CD4-positive, CD25-positive, alpha-beta regulatory T cell (primary cell): ENCODE data around the gene XYLT1. TPM values are rescaled to one million over a fixed set of nuclear protein-coding genes. Genes with fewer than 3 reads are reported as not detected.
A peak's percentile ranks its signal among the peaks of the same experiment; 100 is the strongest.

Experiments used
- ATAC-seq, 2 donors: fragments of 150-1000 bp; cut with Tn5 transposase; one replicate each; pipeline ENCODE4 v1.10.0; 2021; ENCODE audit warnings: low read depth in 2 of 2, moderate number of reproducible peaks in 2 of 2, moderate library complexity in 1 of 2
- DNase-seq, 3 donors: peaks; one replicate each; pipeline versions ENCODE4 v3.0.0 to v3.0.0-alpha.2; 2012 to 2022; ENCODE audit warnings: mixed read lengths in 1 of 3
- H3K27ac ChIP-seq: one replicate; pipeline ENCODE4 v1.7.0; 2013; ENCODE audit warnings: mild to moderate bottlenecking, low read length; ENCODE audit not compliant: insufficient read depth, poor library complexity, severe bottlenecking
- H3K27me3 ChIP-seq: one replicate; pipeline ENCODE4 v1.7.0; 2013; ENCODE audit warnings: low read length; ENCODE audit not compliant: control insufficient read depth, insufficient read depth
- H3K36me3 ChIP-seq: one replicate; pipeline ENCODE4 v1.7.0; 2013; ENCODE audit warnings: mild to moderate bottlenecking, low read length, moderate library complexity; ENCODE audit not compliant: control insufficient read depth, insufficient read depth
- H3K4me1 ChIP-seq: 2 replicates; pipeline ENCODE4 v1.7.0; 2013; ENCODE audit warnings: mild to moderate bottlenecking, low read length; ENCODE audit not compliant: insufficient read depth, control insufficient read depth, poor library complexity, severe bottlenecking
- H3K4me3 ChIP-seq: one replicate; pipeline ENCODE4 v1.7.0; 2013; ENCODE audit warnings: low read depth, mild to moderate bottlenecking, low read length, moderate library complexity
- H3K9me3 ChIP-seq, 2 experiments: 1 replicate in 1 of 2; 2 replicates in 1 of 2; pipeline ENCODE4 v1.7.0; 2013; ENCODE audit warnings: low read length in 2 of 2, mild to moderate bottlenecking in 1 of 2, moderate library complexity in 1 of 2; ENCODE audit not compliant: control insufficient read depth in 2 of 2
- H3K27ac Mint-ChIP-seq, 3 donors: one replicate each; pipeline ENCODE4 v1.8.0; 2020 to 2022; ENCODE audit warnings: mild to moderate bottlenecking in 3 of 3, mixed read lengths in 3 of 3, moderate library complexity in 2 of 3
- H3K27me3 Mint-ChIP-seq: one replicate; pipeline ENCODE4 v1.8.0; 2022; ENCODE audit warnings: mild to moderate bottlenecking, mixed read lengths
- H3K36me3 Mint-ChIP-seq: one replicate; pipeline ENCODE4 v1.8.0; 2020; ENCODE audit warnings: mixed read lengths
- H3K4me1 Mint-ChIP-seq, 4 donors: one replicate each; pipeline ENCODE4 v1.8.0; 2020 to 2022; ENCODE audit warnings: mixed read lengths in 4 of 4, mild to moderate bottlenecking in 1 of 4
- H3K4me3 Mint-ChIP-seq, 4 donors: one replicate each; pipeline ENCODE4 v1.8.0; 2020 to 2022; ENCODE audit warnings: mild to moderate bottlenecking in 4 of 4, mixed read lengths in 4 of 4, moderate library complexity in 3 of 4
- H3K9me3 Mint-ChIP-seq, 7 donors: one replicate each; pipeline ENCODE4 v1.8.0; 2020 to 2022; ENCODE audit warnings: mixed read lengths in 7 of 7, mild to moderate bottlenecking in 3 of 7, moderate library complexity in 2 of 7
- polyA plus RNA-seq, 4 donors: library from polyadenylated mRNA; unstranded; fragments of 300-500 nt; fragmentation: Illumina TruSeq; gene quantifications; one replicate each; pipeline ENCODE4 v1.2.3, GENCODE V29; 2021
- total RNA-seq: library from RNA; stranded (reverse); gene quantifications from one replicate; pipeline ENCODE4 v1.2.3, GENCODE V29; 2022

XYLT1 gene
- total and polyA plus RNA-seq, 5 donors from 2014 or later = 0.68 to 26.3 (median 3.1) TPM

- no peaks in the 10 kb centered on the region for H3K27me3 Mint-ChIP-seq
- Histone ChIP-seq H3K9me3 (no peaks in the 10 kb centered on the region), H3K36me3 (no peaks in the 10 kb centered on the region), H3K4me3 (peak overlapping the region; percentile 48), H3K27ac (no peak overlapping the region), H3K27me3 (no peaks in the 10 kb centered on the region), H3K4me1 (peaks cover 19% of the 10 kb centered on the region)
- no peaks in the 10 kb centered on the region for H3K9me3 Mint-ChIP-seq
- peak overlapping the region in 2 of 4 donors; percentile 56 to 60 for H3K4me3 Mint-ChIP-seq
- H3K36me3 Mint-ChIP-seq = no peaks in the 10 kb centered on the region
- peaks cover 20 to 53% (median 42%) of the 10 kb centered on the region in 4 donors for H3K4me1 Mint-ChIP-seq
- ATAC-seq = peak in 1 of 2 donors; percentile 59
- H3K27ac Mint-ChIP-seq = peak overlapping the region in 2 of 3 donors; percentile 67 to 87
- DNase-seq = peak in 2 of 3 donors; percentile 12 to 57
Measured at GRCh38 chr16:17302214-17302613, 168.5 kb downstream of the XYLT1 start.

GRCh38 chr16:17301593-17302135, 169.1 kb downstream of the XYLT1 start:
- ATAC-seq = peak; percentile 44 to 57
- H3K4me1 Mint-ChIP-seq = peaks cover 20 to 48% (median 42%) of the 10 kb centered on the region in 4 donors

GRCh38 chr16:17301184-17301583, 169.6 kb downstream of the XYLT1 start:
- Mint-ChIP-seq H3K4me1 (peaks cover 20 to 52% (median 41%) of the 10 kb centered on the region in 4 donors), H3K27me3 (no peaks in the 10 kb centered on the region), H3K27ac (peak overlapping the region in 1 of 3 donors; percentile 17), H3K36me3 (no peaks in the 10 kb centered on the region), H3K4me3 (no peak overlapping the region), H3K9me3 (no peaks in the 10 kb centered on the region)
- DNase-seq = no peak
- H3K27ac ChIP-seq = no peak overlapping the region
- H3K36me3 ChIP-seq = no peaks in the 10 kb centered on the region
- H3K9me3 ChIP-seq = no peaks in the 10 kb centered on the region
- no peak for ATAC-seq
- H3K4me3 ChIP-seq = no peak overlapping the region
- peaks cover 18% of the 10 kb centered on the region for H3K4me1 ChIP-seq
- H3K27me3 ChIP-seq = no peaks in the 10 kb centered on the region

More at GRCh38 chr16:17301593-17302135, 169.1 kb downstream of the XYLT1 start:
- no peaks in the 10 kb centered on the region for H3K27me3 Mint-ChIP-seq
- no peak overlapping the region for H3K4me3 ChIP-seq
- H3K27me3 ChIP-seq = no peaks in the 10 kb centered on the region
- peaks cover 19% of the 10 kb centered on the region for H3K4me1 ChIP-seq
- H3K36me3 Mint-ChIP-seq = no peaks in the 10 kb centered on the region
- no peaks in the 10 kb centered on the region for H3K9me3 ChIP-seq
- H3K36me3 ChIP-seq = no peaks in the 10 kb centered on the region
- no peak overlapping the region for H3K27ac ChIP-seq
- DNase-seq = no peak
- peak overlapping the region in 2 of 4 donors; percentile 8 to 24 for H3K4me3 Mint-ChIP-seq
- H3K27ac Mint-ChIP-seq = peak overlapping the region in 1 of 3 donors; percentile 42
- no peaks in the 10 kb centered on the region for H3K9me3 Mint-ChIP-seq

GRCh38 chr16:17299790-17300189, 171.0 kb downstream of the XYLT1 start:
- no peaks in the 10 kb centered on the region for H3K36me3 Mint-ChIP-seq
- H3K27ac Mint-ChIP-seq = peak overlapping the region in 1 of 3 donors; percentile 66
- H3K4me3 Mint-ChIP-seq = no peak overlapping the region
- ATAC-seq (no peak), DNase-seq (no peak)
- peaks cover 11 to 44% (median 33%) of the 10 kb centered on the region in 4 donors for H3K4me1 Mint-ChIP-seq
- Histone ChIP-seq H3K36me3 (no peaks in the 10 kb centered on the region), H3K27me3 (no peaks in the 10 kb centered on the region), H3K27ac (no peak overlapping the region), H3K4me3 (no peak overlapping the region), H3K4me1 (peaks cover 12% of the 10 kb centered on the region), H3K9me3 (no peaks in the 10 kb centered on the region)
- no peaks in the 10 kb centered on the region for H3K27me3 Mint-ChIP-seq
- H3K9me3 Mint-ChIP-seq = no peaks in the 10 kb centered on the region

- Histone ChIP-seq H3K27me3 (no peaks in the 10 kb centered on the region), H3K4me1 (peaks cover 12% of the 10 kb centered on the region), H3K4me3 (no peak overlapping the region), H3K36me3 (no peaks in the 10 kb centered on the region), H3K27ac (no peak overlapping the region), H3K9me3 (no peaks in the 10 kb centered on the region)
- no peak for DNase-seq
- Mint-ChIP-seq H3K36me3 (no peaks in the 10 kb centered on the region), H3K9me3 (no peaks in the 10 kb centered on the region), H3K4me1 (peaks cover 5 to 39% (median 26%) of the 10 kb centered on the region in 4 donors), H3K4me3 (no peak overlapping the region), H3K27ac (no peak overlapping the region), H3K27me3 (no peaks in the 10 kb centered on the region)
- no peak for ATAC-seq
Measured at GRCh38 chr16:17298238-17298637, 172.5 kb downstream of the XYLT1 start.

GRCh38 chr16:17296431-17296830, 174.3 kb downstream of the XYLT1 start:
- ATAC-seq (no peak), DNase-seq (no peak)
- no peak overlapping the region for H3K4me3 Mint-ChIP-seq
- H3K9me3 Mint-ChIP-seq = no peaks in the 10 kb centered on the region
- Histone ChIP-seq H3K36me3 (no peaks in the 10 kb centered on the region), H3K4me3 (no peak overlapping the region), H3K27ac (no peak overlapping the region), H3K4me1 (no peaks in the 10 kb centered on the region), H3K9me3 (no peaks in the 10 kb centered on the region), H3K27me3 (no peaks in the 10 kb centered on the region)
- H3K36me3 Mint-ChIP-seq = peaks cover 4% of the 10 kb centered on the region
- peak overlapping the region in 2 of 3 donors; percentile 36 to 75 for H3K27ac Mint-ChIP-seq
- no peaks in the 10 kb centered on the region for H3K27me3 Mint-ChIP-seq
- peaks cover 0 to 24% (median 9%) of the 10 kb centered on the region in 4 donors for H3K4me1 Mint-ChIP-seq

GRCh38 chr16:17295948-17296347, 174.8 kb downstream of the XYLT1 start:
- DNase-seq = no peak
- Mint-ChIP-seq H3K9me3 (no peaks in the 10 kb centered on the region), H3K27ac (peak overlapping the region in 1 of 3 donors; percentile 75), H3K27me3 (no peaks in the 10 kb centered on the region), H3K36me3 (peaks cover 4% of the 10 kb centered on the region), H3K4me1 (peaks cover 0 to 23% (median 8%) of the 10 kb centered on the region in 4 donors), H3K4me3 (no peak overlapping the region)
- H3K9me3 ChIP-seq = no peaks in the 10 kb centered on the region
- no peak for ATAC-seq
- no peaks in the 10 kb centered on the region for H3K4me1 ChIP-seq
- no peaks in the 10 kb centered on the region for H3K27me3 ChIP-seq
- no peak overlapping the region for H3K27ac ChIP-seq
- H3K36me3 ChIP-seq = no peaks in the 10 kb centered on the region
- H3K4me3 ChIP-seq = no peak overlapping the region

GRCh38 chr16:17294856-17295255, 175.9 kb downstream of the XYLT1 start:
- Histone ChIP-seq H3K36me3 (no peaks in the 10 kb centered on the region), H3K4me3 (no peak overlapping the region), H3K27ac (no peak overlapping the region), H3K4me1 (no peaks in the 10 kb centered on the region), H3K27me3 (no peaks in the 10 kb centered on the region), H3K9me3 (no peaks in the 10 kb centered on the region)
- Mint-ChIP-seq H3K27ac (peak overlapping the region in 2 of 3 donors; percentile 4 to 81), H3K4me3 (no peak overlapping the region), H3K4me1 (peaks cover 0 to 17% (median 10%) of the 10 kb centered on the region in 4 donors), H3K36me3 (peaks cover 4% of the 10 kb centered on the region), H3K9me3 (no peaks in the 10 kb centered on the region), H3K27me3 (no peaks in the 10 kb centered on the region)
- DNase-seq (no peak), ATAC-seq (no peak)
